Activated T-cell treated with anti-CD3 and anti-CD28 coated beads, Interleukin-2, amount 50 U/mL, for 72 hours (primary cell): ENCODE results near the gene SPDYC. TPM values are rescaled to one million over a fixed set of nuclear protein-coding genes. Genes with fewer than 3 reads are reported as not detected.

Experiments
- ATAC-seq, 2 donors: fragments of 150-1000 bp; cut with Tn5 transposase; replicated peaks in 1 of 2; 2 replicates each; pipeline ENCODE4 v1.10.0; 2021; ENCODE audit warnings: moderate library complexity in 2 of 2, mild to moderate bottlenecking in 1 of 2
- DNase-seq, 2 donors: peaks; one replicate each; pipeline ENCODE4 v3.0.0; 2021 to 2022; ENCODE audit warnings: mixed read lengths in 1 of 2
- H3K27ac Mint-ChIP-seq: one replicate; pipeline ENCODE4 v1.8.0; 2022; ENCODE audit warnings: mild to moderate bottlenecking, moderate library complexity, mixed read lengths
- H3K27me3 Mint-ChIP-seq: one replicate; pipeline ENCODE4 v1.8.0; 2022; ENCODE audit warnings: low read depth, mixed read lengths
- H3K36me3 Mint-ChIP-seq, 2 donors: one replicate each; pipeline ENCODE4 v1.8.0; 2022; ENCODE audit warnings: mixed read lengths in 2 of 2, mild to moderate bottlenecking in 1 of 2; ENCODE audit not compliant: insufficient read depth in 2 of 2
- H3K4me1 Mint-ChIP-seq: one replicate; pipeline ENCODE4 v1.8.0; 2022; ENCODE audit warnings: low read depth, mixed read lengths
- H3K4me3 Mint-ChIP-seq, 2 donors: one replicate each; pipeline ENCODE4 v1.8.0; 2022; ENCODE audit warnings: mild to moderate bottlenecking in 2 of 2, mixed read lengths in 2 of 2, moderate library complexity in 2 of 2
- H3K9me3 Mint-ChIP-seq, 2 donors: one replicate each; pipeline ENCODE4 v1.8.0; 2022; ENCODE audit warnings: mixed read lengths in 2 of 2
- total RNA-seq, 2 donors: library from RNA; stranded (reverse); gene quantifications; one replicate each; pipeline ENCODE4 v1.2.3, GENCODE V29; 2022

Gene SPDYC
- total RNA-seq, 2 donors from 2014 or later: not detected

- ATAC-seq (no peak), DNase-seq (no peak)
- Mint-ChIP-seq H3K36me3 (peaks cover 0 to 3% of the 10 kb centered on the region in 2 donors), H3K4me3 (no peak overlapping the region), H3K9me3 (peaks cover 2 to 3% of the 10 kb centered on the region in 2 donors), H3K27ac (peak overlapping the region; percentile 39), H3K4me1 (peaks cover 22% of the 10 kb centered on the region), H3K27me3 (no peaks in the 10 kb centered on the region)
Measured at GRCh38 chr11:65217441-65218423, 47.7 kb downstream of the SPDYC start.

- Mint-ChIP-seq H3K4me1 (peaks cover 19% of the 10 kb centered on the region), H3K36me3 (peaks cover 0 to 3% of the 10 kb centered on the region in 2 donors), H3K27me3 (peaks cover 5% of the 10 kb centered on the region), H3K27ac (no peak overlapping the region), H3K9me3 (peaks cover 2 to 3% of the 10 kb centered on the region in 2 donors), H3K4me3 (no peak overlapping the region)
- no peak for DNase-seq
- no peak for ATAC-seq
Measured at GRCh38 chr11:65218446-65218845, 48.4 kb downstream of the SPDYC start.

GRCh38 chr11:65219930-65220213 is 49.8 kb downstream of the SPDYC start:
- H3K4me1 Mint-ChIP-seq: peaks cover 20% of the 10 kb centered on the region
- no peak for ATAC-seq
- peaks cover 9% of the 10 kb centered on the region for H3K27me3 Mint-ChIP-seq
- H3K36me3 Mint-ChIP-seq: peaks cover 0 to 3% of the 10 kb centered on the region in 2 donors
- no peak overlapping the region for H3K27ac Mint-ChIP-seq
- H3K9me3 Mint-ChIP-seq: peaks cover 2 to 3% of the 10 kb centered on the region in 2 donors
- DNase-seq: no peak
- no peak overlapping the region for H3K4me3 Mint-ChIP-seq

DNA sequence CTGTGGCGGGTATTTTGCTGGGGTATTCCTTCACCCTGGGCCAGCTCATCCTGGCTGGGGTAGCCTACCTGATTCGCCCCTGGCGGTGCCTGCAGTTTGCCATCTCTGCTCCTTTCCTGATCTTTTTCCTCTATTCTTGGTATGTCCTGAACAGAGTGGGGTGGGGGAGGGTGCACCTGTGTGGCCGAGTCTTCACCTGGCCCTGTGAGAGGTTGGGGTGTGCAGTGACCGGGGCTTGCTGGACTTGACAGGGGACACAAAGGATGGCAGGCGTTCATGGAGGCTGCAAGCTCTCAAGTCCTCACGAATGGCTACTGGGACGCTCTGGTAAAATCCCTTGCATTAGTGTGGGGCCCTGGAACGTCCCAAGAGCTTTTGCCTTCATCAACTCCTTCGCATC is 51.0 kb downstream of the SPDYC start:
- Mint-ChIP-seq H3K27ac (no peak overlapping the region), H3K4me3 (no peak overlapping the region), H3K27me3 (peaks cover 14% of the 10 kb centered on the region), H3K9me3 (no peaks in the 10 kb centered on the region), H3K4me1 (peaks cover 25% of the 10 kb centered on the region), H3K36me3 (no peaks in the 10 kb centered on the region)
- ATAC-seq (no peak), DNase-seq (no peak)

Other genes with a start within 250 kb of the SPDYC start
- gene PPP2R5B, start 245.5 kb upstream of the SPDYC start, total RNA-seq: 10 to 100 TPM; 15.0 to 24.0 TPM
- under 1 TPM; 0.58 to 0.81 TPM for gene GPHA2, start 234.3 kb upstream of the SPDYC start, total RNA-seq
- gene MAJIN, start 198.1 kb upstream of the SPDYC start, total RNA-seq: 1 to 10 TPM; 1.7 to 2.7 TPM
- under 1 TPM; 0.31 to 0.39 TPM for gene BATF2, start 173.3 kb upstream of the SPDYC start, total RNA-seq
- 100 to 1,000 TPM in 1 of 2 donors, 10 to 100 TPM in 1; 96.0 to 101 TPM for gene ARL2, start 156.1 kb upstream of the SPDYC start, total RNA-seq
- gene SNX15, start 142.8 kb upstream of the SPDYC start, total RNA-seq: 10 to 100 TPM; 31.5 to 38.7 TPM
- gene SAC3D1, start 129.0 kb upstream of the SPDYC start, total RNA-seq: 10 to 100 TPM; 18.1 to 21.6 TPM
- 10 to 100 TPM; 25.0 to 31.6 TPM for gene NAALADL1, start 111.7 kb upstream of the SPDYC start, total RNA-seq
- gene CDCA5, start 86.2 kb upstream of the SPDYC start, total RNA-seq: 100 to 1,000 TPM; 139 to 174 TPM
- 10 to 100 TPM; 44.2 to 46.5 TPM for gene ZFPL1, start 86.0 kb upstream of the SPDYC start, total RNA-seq
- gene VPS51, start 74.0 kb upstream of the SPDYC start, total RNA-seq: 100 to 1,000 TPM; 118 to 119 TPM
- gene TM7SF2, start 58.4 kb upstream of the SPDYC start, total RNA-seq: 10 to 100 TPM; 22.8 to 26.8 TPM
- gene ZNHIT2, start 52.5 kb upstream of the SPDYC start, total RNA-seq: 10 to 100 TPM in 1 of 2 donors, 1 to 10 TPM in 1; 9.9 to 10.4 TPM
- gene FAU, start 48.1 kb upstream of the SPDYC start, total RNA-seq: 1,000 to 10,000 TPM; 1,144 to 1,164 TPM
- 10 to 100 TPM; 73.6 to 89.8 TPM for gene MRPL49, start 47.9 kb upstream of the SPDYC start, total RNA-seq
- gene SYVN1, start 35.7 kb upstream of the SPDYC start, total RNA-seq: 10 to 100 TPM; 45.8 to 53.1 TPM
- 100 to 1,000 TPM in 1 of 2 donors, 10 to 100 TPM in 1; 99.1 to 114 TPM for gene CAPN1, start 11.7 kb downstream of the SPDYC start, total RNA-seq
- 10 to 100 TPM; 54.2 to 67.0 TPM for gene POLA2, start 91.7 kb downstream of the SPDYC start, total RNA-seq
- gene CDC42EP2, start 144.6 kb downstream of the SPDYC start, total RNA-seq: 1 to 10 TPM; 1.4 to 2.3 TPM
- gene DPF2, start 163.6 kb downstream of the SPDYC start, total RNA-seq: 100 to 1,000 TPM; 110 to 139 TPM
- 1 to 10 TPM; 1.3 to 1.8 TPM for gene TIGD3, start 184.5 kb downstream of the SPDYC start, total RNA-seq
- gene SLC25A45, start 212.4 kb downstream of the SPDYC start, total RNA-seq: 10 to 100 TPM; 16.4 to 18.8 TPM
- gene FRMD8, start 216.4 kb downstream of the SPDYC start, total RNA-seq: 10 to 100 TPM; 43.5 to 47.2 TPM